HepG2 (cell line): Measurements from ENCODE around the gene DBN1.

ENCODE experiments used
- AKAP8 ChIP-seq: sonication (generic); formaldehyde crosslinking; IDR thresholded peaks from 2 replicates; pipeline ENCODE4 v1.5.1; 2020; ENCODE audit warnings: mild to moderate bottlenecking, missing genetic modification reagents
- EZH2 ChIP-seq: conservative IDR thresholded peaks from 2 replicates; pipeline ENCODE4 v1.6.1; 2012; ENCODE audit warnings: mild to moderate bottlenecking, low read depth, low read length, moderate library complexity
- ZC3H4 ChIP-seq: sonication (generic); formaldehyde crosslinking; IDR thresholded peaks from 2 replicates; pipeline ENCODE4 v1.4.0; 2020; ENCODE audit warnings: missing genetic modification reagents, borderline replicate concordance
- ZNF530 ChIP-seq: sonication (generic); formaldehyde crosslinking; IDR thresholded peaks from 2 replicates; pipeline ENCODE4 v1.5.0; 2020; ENCODE audit warnings: low read depth, mild to moderate bottlenecking, missing genetic modification reagents
- ZSCAN29 ChIP-seq: sonication (generic); formaldehyde crosslinking; conservative IDR thresholded peaks from 2 replicates; pipeline ENCODE4 v1.4.0; 2020; ENCODE audit warnings: mild to moderate bottlenecking, missing genetic modification reagents
- TF ChIP-seq, protein P1 (sequence below): sonication (generic); formaldehyde crosslinking; IDR thresholded peaks from 2 replicates; pipeline ENCODE4 v1.4.0; 2020; ENCODE audit warnings: missing genetic modification reagents
- TF ChIP-seq, protein P2 (sequence below): sonication (generic); formaldehyde crosslinking; IDR thresholded peaks from 2 replicates; pipeline ENCODE4 v1.4.0; 2020; ENCODE audit warnings: missing genetic modification reagents, mild to moderate bottlenecking, borderline replicate concordance

DNA sequence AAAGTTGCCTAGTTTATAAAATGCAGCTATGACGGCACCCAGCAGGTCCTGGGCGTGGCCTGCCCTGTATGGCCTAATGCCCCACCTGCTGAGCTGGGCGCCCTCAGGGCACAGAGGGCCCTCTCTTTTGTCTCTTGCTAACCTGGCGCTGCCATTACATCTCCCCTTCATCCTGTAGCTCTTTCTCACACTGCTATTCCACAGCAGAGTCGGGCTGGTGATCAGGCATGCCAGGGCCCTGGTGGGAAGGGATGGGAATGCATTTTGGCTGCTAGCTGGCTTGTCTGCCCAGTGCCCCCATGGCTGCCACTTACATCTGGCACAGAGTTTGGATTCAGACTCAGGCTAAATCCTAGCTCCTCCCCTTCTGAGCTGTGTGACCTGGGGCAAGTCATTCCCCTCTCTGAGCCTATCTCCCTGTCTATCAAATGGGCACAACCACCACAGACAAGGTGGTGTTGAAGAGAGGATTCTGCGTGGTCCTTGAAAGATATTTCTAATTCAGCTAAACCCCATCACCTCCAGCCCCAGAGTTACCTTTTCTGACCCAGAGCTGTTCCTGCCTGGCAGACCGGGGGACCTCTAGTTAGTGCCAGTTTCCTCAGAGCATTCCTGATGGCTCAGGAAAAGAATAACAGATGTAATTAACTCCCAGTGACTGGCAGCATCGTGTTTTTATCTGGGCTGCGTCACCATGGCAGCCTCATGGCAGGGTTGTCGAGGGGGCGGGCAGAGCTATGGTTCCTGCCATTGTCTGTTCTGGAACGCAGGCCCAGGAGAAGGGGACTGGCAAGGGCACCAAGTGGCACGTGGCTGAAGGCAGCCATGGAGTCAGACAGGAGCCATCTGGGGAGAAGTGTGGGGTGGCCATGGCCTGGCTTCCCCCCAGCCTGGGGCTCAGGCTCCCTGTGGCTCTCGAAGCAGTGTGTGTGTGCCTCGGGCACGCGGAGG lies 20.5 kb downstream of the DBN1 start:
- TF ChIP-seq, protein P1, sequence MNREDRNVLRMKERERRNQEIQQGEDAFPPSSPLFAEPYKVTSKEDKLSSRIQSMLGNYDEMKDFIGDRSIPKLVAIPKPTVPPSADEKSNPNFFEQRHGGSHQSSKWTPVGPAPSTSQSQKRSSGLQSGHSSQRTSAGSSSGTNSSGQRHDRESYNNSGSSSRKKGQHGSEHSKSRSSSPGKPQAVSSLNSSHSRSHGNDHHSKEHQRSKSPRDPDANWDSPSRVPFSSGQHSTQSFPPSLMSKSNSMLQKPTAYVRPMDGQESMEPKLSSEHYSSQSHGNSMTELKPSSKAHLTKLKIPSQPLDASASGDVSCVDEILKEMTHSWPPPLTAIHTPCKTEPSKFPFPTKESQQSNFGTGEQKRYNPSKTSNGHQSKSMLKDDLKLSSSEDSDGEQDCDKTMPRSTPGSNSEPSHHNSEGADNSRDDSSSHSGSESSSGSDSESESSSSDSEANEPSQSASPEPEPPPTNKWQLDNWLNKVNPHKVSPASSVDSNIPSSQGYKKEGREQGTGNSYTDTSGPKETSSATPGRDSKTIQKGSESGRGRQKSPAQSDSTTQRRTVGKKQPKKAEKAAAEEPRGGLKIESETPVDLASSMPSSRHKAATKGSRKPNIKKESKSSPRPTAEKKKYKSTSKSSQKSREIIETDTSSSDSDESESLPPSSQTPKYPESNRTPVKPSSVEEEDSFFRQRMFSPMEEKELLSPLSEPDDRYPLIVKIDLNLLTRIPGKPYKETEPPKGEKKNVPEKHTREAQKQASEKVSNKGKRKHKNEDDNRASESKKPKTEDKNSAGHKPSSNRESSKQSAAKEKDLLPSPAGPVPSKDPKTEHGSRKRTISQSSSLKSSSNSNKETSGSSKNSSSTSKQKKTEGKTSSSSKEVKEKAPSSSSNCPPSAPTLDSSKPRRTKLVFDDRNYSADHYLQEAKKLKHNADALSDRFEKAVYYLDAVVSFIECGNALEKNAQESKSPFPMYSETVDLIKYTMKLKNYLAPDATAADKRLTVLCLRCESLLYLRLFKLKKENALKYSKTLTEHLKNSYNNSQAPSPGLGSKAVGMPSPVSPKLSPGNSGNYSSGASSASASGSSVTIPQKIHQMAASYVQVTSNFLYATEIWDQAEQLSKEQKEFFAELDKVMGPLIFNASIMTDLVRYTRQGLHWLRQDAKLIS (CRISPR knock-in tag) = no peak
- TF ChIP-seq, protein P2, sequence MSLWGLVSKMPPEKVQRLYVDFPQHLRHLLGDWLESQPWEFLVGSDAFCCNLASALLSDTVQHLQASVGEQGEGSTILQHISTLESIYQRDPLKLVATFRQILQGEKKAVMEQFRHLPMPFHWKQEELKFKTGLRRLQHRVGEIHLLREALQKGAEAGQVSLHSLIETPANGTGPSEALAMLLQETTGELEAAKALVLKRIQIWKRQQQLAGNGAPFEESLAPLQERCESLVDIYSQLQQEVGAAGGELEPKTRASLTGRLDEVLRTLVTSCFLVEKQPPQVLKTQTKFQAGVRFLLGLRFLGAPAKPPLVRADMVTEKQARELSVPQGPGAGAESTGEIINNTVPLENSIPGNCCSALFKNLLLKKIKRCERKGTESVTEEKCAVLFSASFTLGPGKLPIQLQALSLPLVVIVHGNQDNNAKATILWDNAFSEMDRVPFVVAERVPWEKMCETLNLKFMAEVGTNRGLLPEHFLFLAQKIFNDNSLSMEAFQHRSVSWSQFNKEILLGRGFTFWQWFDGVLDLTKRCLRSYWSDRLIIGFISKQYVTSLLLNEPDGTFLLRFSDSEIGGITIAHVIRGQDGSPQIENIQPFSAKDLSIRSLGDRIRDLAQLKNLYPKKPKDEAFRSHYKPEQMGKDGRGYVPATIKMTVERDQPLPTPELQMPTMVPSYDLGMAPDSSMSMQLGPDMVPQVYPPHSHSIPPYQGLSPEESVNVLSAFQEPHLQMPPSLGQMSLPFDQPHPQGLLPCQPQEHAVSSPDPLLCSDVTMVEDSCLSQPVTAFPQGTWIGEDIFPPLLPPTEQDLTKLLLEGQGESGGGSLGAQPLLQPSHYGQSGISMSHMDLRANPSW = no peak
- TF ChIP-seq EZH2 (no peak), ZSCAN29 (CRISPR knock-in tag) (no peak), ZC3H4 (CRISPR knock-in tag) (no peak), ZNF530 (CRISPR knock-in tag) (no peak), AKAP8 (CRISPR knock-in tag) (no peak)
